HG03095 (cell line): ENCODE results near the gene HPSE.
"Not testable (repeated sequence)": the region's sequence is repeated elsewhere in the genome, so short reads cannot be mapped to it uniquely, and the experiment has no call there.

Experiments
- ATAC-seq: cut with Tn5 transposase; IDR thresholded peaks from one replicate; pipeline ENCODE4 v1.9.1; 2021; ENCODE audit warnings: moderate library complexity; ENCODE audit not compliant: unreplicated experiment

The HPSE gene

DNA sequence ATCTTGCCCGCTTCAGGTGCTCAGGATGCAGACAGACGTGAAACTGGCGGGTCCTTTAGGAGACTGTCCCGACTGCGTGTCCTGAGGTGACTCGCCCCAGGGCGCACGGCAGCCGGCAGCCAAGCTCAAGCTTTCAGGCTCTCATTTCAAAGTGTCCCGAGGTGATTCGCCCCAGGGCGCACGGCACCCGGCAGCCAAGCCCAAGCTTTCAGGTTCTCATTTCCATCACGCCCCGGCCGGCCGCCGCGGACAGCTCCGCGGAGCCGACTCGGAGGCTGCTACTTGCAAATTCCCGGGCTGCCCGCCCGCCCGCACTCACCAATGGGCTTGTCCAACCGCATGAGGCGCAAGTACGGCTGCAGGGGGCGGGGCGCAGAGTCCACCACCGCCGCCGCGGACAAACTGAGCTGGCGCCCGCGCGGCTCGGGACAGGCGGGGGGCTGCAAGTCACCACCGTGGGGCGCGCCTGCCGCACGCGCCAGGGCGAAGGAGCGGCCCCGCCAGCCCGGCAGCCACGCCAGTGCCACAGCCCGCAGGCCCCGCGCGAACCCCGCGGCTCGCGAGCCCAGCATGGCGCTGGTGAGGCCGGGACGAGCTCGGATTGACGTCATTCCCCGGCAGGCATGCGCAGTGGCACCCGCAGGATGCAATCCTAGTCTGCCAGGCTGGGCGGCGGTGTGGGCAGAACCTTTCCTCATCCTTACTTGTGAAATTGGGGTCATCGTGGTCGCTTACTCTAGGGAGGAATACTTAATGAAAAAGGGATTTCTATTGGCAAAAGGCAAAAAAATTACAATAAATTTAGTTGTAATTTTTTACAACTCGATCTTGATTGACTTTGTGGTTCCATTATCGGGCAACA is 50.2 kb downstream of the HPSE start, which contains the start of gene COQ2:
COQ2 (minus strand) TSS at position 606 of the 862 bp plus-strand sequence; CDS start at position 572, 34 bp downstream.
- peak; percentile 89 for ATAC-seq

DNA sequence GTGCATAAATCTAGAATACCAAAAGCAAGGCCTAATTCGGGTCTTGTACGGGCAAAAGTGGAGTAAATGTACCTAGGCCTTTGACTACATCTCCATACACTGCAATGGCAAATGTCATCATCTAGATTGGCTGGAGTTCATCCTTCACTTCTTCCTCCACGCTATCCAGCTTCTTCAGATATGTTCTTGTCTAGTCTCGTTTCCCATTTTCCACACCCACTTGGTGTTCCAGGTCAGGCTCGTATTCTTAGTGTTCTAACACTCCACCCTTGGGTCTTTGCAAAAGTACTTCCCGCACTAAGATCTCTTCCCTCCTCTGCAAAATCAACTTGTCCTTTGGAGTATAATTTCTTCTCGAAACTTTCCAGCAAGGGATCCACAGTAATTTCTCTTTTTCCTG is 51.5 kb downstream of the HPSE start:
- no peak for ATAC-seq

- ATAC-seq, result no peak
Observed at GRCh38 chr4:83282049-83282535, 52.6 kb downstream of the HPSE start.

- no peak for ATAC-seq
Observed at GRCh38 chr4:83281307-83281706, 53.3 kb downstream of the HPSE start.

- peak; percentile 50 for ATAC-seq
Observed at GRCh38 chr4:83276299-83277040, 58.2 kb downstream of the HPSE start.

DNA sequence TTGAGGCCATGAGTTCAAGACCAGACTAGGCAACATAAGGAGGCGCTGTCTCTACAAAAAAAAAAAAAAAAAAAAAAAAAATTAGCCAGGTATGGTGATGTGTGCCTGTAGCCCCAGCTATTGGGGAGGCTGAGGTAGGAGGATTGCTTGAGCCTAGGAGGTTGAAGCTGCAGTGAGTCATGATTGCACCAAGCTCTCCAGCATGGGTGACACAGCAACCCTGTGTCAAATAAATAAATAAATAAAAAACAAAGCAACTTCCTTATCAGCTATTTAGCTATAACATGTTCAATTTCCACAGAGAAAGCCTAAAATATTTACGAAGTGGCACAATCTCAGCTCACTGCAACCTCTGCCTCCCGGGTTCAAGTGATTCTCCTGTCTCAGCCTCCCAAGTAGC is 60.7 kb downstream of the HPSE start:
- not testable (repeated sequence) for ATAC-seq

- ATAC-seq, result peak; percentile 87
Observed at GRCh38 chr4:83272900-83273299, 61.7 kb downstream of the HPSE start.

DNA sequence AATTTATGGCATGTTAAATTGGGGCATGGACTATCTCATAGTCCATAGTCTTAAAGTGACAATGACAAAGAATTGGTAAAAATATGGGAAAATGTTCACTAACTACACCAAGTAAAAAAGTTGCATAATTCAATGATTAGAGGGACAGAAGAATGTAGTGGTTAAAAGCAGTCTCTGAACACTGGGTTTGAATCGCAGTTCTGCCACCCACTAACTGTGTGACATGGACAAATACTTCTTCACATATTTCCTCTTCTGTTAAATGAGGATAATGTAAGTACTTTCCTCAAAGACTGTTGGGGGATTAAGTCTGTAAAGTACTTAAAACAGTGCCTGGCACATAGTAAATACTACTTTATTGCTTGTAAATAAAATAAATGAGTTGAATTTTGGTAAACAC is 65.4 kb downstream of the HPSE start:
- ATAC-seq, result no peak

GRCh38 chr4:83268491-83268890 is 66.2 kb downstream of the HPSE start:
- ATAC-seq, result no peak

DNA sequence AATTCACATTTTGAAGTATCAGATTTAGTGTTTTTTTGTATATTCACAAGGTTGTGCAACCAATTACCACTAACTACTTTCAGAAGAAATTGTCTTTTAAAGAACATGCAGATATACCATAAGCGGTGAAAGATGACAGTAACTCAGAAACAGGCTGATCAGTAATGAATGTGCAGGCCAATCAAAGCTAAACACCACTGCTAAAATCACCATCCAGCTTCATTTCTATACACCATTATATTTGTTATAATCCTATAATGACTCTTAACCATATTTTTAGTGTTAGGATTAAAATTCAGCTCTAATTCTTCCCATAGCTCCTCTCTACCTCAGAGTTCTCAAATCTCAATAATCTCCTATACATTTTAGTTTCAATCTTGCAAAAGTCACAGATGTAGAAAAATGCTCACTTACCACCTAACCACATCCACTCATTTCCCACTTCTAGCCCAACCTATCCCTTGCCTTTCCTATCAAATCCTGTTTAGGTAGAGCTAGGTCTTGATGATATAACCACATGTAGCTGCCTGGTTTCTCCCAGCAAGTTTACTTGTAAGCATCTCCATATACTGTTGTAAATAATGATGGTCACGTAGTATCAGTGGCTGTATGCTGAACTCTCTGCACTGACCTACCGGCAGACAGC is 66.7 kb downstream of the HPSE start:
- no peak for ATAC-seq

DNA sequence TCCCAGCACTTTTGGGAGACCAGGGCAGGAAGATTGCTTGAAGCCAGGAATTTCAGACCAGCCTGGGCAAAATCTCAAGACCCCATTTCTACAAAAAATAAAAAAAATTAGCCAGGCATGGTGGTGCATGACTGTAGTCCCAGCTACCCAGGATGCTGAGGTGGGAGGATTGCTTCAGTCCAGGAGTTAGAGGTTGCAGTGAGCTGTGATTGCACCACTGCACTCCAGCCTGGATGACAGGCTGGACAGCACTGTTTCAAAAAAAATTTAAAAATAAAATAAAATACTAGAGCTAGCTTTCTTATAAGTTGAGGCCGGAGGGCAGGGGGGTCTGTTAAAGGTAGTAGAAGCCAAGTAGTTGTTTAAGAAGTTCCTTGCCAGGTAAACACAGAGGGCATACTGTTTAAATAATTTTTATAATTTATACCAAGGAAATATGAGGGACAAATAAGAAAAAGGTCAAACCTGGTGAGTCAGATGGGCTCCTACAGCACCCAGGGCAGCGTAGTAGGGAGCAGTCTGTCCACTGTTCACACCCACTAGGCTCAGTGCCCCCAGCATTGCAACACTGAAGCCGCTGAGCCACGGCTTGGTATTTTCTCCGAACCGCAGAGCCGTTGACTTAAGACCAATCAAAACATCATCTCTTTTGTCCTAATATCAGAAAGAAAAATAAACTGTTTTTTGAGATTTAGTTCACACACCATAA is 67.4 kb downstream of the HPSE start:
- no peak for ATAC-seq

DNA sequence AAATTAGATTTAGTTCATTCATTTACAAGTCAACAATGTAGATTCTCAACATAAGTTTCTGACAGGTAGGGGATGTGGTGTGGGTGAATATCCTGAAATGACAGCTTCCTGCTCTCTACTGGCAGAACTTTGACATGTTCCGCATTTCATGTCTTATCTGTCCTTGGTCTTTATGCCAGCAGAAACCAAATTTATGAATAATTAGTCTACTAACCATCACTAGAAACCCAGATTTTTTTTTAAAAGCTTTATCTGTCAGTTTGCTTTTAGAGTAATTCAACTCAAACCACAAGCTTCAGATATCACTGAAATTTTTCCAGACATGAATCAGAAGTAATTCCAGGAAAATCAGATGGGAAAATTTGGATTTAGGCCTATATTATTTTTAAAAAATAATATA is 68.0 kb downstream of the HPSE start:
- ATAC-seq, result no peak

DNA sequence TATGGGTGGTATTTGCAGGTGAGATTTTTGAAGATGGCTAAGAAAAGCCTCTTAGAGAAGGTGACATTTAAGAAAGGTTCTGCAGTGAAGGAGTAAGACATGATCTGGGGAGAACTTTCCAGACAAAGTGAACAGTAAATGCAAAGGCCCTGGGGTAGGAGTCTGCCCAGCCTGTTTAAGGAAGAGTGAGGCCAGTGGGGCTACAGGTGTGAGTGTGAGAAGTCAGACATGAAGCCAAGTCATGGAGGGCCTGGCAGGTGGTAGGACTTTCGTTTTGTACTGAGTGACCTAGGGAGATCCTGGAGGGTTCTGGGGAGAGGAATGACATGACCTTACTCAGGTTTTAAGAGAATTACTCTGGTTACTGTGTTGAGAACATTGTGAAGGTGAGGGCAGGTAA is 71.5 kb downstream of the HPSE start:
- ATAC-seq, result no peak

DNA sequence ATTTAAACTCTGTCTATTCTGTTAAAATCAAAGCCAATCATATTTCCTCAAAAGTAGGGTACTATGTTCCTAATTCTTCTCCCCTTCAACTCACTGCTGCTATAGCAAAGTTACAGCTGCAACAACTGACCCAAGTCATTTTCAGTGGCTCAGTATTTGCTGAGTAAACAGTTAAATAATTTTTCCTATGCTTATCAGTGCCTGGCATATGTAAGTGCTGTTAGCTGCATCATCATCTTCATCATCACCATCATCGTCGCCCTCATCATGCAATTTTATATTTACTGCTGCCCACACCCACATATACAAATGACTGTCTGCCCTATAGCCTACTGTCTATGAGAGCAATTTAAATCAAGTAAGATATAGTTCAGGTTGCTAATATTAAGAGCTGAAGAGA is 72.0 kb downstream of the HPSE start:
- ATAC-seq, result no peak

GRCh38 chr4:83261307-83261706 is 73.3 kb downstream of the HPSE start:
- ATAC-seq, result no peak

DNA sequence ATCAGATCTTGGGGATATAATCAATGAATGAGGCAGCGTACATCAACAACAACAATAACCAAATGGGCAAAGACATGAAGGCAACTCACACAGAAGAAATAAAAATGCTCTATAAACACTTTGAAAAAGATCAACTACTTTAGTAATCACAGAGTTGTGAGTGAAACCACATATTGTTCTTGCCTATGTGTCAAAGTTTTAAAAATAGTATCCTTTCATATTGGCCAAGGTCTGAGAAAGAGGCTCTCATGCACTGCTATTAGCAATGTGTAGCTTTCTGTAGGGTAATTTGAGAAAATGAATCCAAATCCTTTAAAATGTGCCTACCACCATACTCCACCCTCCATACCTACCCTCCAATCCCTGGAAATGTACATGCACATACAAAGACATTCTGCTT is 75.1 kb downstream of the HPSE start:
- ATAC-seq, result peak; percentile 56

GRCh38 chr4:83258461-83258860 is 76.2 kb downstream of the HPSE start:
- no peak for ATAC-seq

- ATAC-seq, result no peak
Observed at GRCh38 chr4:83257811-83258210, 76.8 kb downstream of the HPSE start.

- no peak for ATAC-seq
Observed at GRCh38 chr4:83255584-83255983, 79.1 kb downstream of the HPSE start.

DNA sequence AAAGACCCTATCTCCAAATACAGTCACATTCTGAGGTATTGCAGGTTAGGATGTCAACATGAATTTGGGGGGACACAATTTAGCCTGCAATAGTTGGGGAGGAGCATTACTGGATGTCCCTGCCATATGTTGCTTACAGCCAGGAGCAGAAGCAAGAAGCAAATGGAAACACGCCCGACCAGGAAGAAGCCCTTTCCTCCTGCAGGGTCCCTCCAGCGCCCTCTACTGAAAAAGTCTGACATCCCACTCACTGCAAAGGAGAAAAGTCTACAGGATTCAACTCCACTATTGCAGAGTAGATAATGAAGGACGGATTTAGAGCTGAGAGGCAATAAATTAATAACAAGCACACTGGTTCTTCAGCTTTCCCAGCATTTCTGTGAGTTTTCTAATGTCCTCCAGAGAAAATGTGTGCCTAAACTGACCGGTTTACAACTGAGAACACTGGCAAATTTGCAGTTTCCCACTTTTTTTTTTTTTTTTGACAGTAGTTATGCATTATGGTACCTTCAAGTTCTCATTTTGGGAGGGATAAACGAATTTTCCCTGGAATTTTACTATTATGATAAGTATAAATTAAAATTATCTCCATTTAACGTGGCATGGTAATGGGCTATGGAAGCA is 81.8 kb downstream of the HPSE start:
- ATAC-seq, result peak; percentile 48
